ENCODE data around the gene CDK15. TPM values are rescaled to one million over a fixed set of nuclear protein-coding genes. Genes with fewer than 3 reads are reported as not detected.

Gene CDK15
- total and polyA plus RNA-seq, 9 of the 15 experiments (the other 6 are each of a cell fraction or from before 2014, with no cell fraction given): not detected

- H3K4me2 ChIP-seq (ENCODE audit: insufficient read depth, low read length): no peak overlapping the region
- TF ChIP-seq, protein P1, sequence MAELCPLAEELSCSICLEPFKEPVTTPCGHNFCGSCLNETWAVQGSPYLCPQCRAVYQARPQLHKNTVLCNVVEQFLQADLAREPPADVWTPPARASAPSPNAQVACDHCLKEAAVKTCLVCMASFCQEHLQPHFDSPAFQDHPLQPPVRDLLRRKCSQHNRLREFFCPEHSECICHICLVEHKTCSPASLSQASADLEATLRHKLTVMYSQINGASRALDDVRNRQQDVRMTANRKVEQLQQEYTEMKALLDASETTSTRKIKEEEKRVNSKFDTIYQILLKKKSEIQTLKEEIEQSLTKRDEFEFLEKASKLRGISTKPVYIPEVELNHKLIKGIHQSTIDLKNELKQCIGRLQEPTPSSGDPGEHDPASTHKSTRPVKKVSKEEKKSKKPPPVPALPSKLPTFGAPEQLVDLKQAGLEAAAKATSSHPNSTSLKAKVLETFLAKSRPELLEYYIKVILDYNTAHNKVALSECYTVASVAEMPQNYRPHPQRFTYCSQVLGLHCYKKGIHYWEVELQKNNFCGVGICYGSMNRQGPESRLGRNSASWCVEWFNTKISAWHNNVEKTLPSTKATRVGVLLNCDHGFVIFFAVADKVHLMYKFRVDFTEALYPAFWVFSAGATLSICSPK (IDR thresholded peaks at IDR 0.05; ENCODE audit: borderline replicate concordance): no peak
- no peak for TF ChIP-seq XRCC3 (IDR thresholded peaks at IDR 0.05)
- TF ChIP-seq ZNF253 (CRISPR knock-in tag; conservative IDR thresholded peaks at IDR 0.05): no peak
- TF ChIP-seq, protein P2, sequence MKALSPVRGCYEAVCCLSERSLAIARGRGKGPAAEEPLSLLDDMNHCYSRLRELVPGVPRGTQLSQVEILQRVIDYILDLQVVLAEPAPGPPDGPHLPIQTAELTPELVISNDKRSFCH (CRISPR knock-in tag; IDR thresholded peaks at IDR 0.05): no peak
- TF ChIP-seq, protein P2 (tag; IDR thresholded peaks at IDR 0.05): no peak
- TF ChIP-seq, protein P3, sequence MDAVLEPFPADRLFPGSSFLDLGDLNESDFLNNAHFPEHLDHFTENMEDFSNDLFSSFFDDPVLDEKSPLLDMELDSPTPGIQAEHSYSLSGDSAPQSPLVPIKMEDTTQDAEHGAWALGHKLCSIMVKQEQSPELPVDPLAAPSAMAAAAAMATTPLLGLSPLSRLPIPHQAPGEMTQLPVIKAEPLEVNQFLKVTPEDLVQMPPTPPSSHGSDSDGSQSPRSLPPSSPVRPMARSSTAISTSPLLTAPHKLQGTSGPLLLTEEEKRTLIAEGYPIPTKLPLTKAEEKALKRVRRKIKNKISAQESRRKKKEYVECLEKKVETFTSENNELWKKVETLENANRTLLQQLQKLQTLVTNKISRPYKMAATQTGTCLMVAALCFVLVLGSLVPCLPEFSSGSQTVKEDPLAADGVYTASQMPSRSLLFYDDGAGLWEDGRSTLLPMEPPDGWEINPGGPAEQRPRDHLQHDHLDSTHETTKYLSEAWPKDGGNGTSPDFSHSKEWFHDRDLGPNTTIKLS (IDR thresholded peaks at IDR 0.05; ENCODE audit: borderline replicate concordance, low read depth): no peak
- TF ChIP-seq, protein P4, sequence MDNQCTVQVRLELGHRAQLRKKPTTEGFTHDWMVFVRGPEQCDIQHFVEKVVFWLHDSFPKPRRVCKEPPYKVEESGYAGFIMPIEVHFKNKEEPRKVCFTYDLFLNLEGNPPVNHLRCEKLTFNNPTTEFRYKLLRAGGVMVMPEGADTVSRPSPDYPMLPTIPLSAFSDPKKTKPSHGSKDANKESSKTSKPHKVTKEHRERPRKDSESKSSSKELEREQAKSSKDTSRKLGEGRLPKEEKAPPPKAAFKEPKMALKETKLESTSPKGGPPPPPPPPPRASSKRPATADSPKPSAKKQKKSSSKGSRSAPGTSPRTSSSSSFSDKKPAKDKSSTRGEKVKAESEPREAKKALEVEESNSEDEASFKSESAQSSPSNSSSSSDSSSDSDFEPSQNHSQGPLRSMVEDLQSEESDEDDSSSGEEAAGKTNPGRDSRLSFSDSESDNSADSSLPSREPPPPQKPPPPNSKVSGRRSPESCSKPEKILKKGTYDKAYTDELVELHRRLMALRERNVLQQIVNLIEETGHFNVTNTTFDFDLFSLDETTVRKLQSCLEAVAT (IDR thresholded peaks at IDR 0.05): no peak
- no peak for TF ChIP-seq PATZ1 (CRISPR knock-in tag; IDR thresholded peaks at IDR 0.05; ENCODE audit: borderline replicate concordance)
- TF ChIP-seq KLF10 (CRISPR knock-in tag; IDR thresholded peaks at IDR 0.05): no peak
- no peak for TF ChIP-seq ZNF134 (CRISPR knock-in tag; conservative IDR thresholded peaks at IDR 0.05)
- no peak for TF ChIP-seq HMG20A (CRISPR knock-in tag; conservative IDR thresholded peaks at IDR 0.05)
- no peak for TF ChIP-seq TSC22D4 (tag; IDR thresholded peaks at IDR 0.05)
- TF ChIP-seq SMAD3 (CRISPR knock-in tag; conservative IDR thresholded peaks at IDR 0.05): no peak
- TF ChIP-seq ZNF583 (CRISPR knock-in tag; IDR thresholded peaks at IDR 0.05): no peak
- no peak for TF ChIP-seq TCF15 (CRISPR knock-in tag; IDR thresholded peaks at IDR 0.05)
- no peaks in the 10 kb centered on the region for H3K9me1 ChIP-seq (ENCODE audit: control insufficient read depth, insufficient read depth, low read length)
- H3K4me3 ChIP-seq: no peak overlapping the region
- intact Hi-C loops (cut with micrococcal nuclease) (no loop called here), in situ Hi-C loops (cut with MboI) (no loop called here)
- H3K4me1 ChIP-seq (replicated peaks in 1 of 2; ENCODE audit: control insufficient read depth in 2 of 2, insufficient read depth in 2 of 2, low read length in 2 of 2): no peaks in the 10 kb centered on the region; a peak in 1 of 5 replicates
- FAIRE-seq: no peak
- H3K27me3 ChIP-seq (ENCODE audit: control insufficient read depth in 2 of 2, insufficient read depth in 2 of 2, low read length in 2 of 2): peaks cover 0 to 15% of the 10 kb centered on the region in 2 experiments; a peak in 4 of 5 replicates
- H3K27ac ChIP-seq (ENCODE audit: extremely low read depth, low read depth, low read length): no peak overlapping the region
- H4K20me1 ChIP-seq (replicated peaks; ENCODE audit: control insufficient read depth, insufficient read depth, low read length): no peaks in the 10 kb centered on the region; the same call in 1 of the 2 replicates
- no peaks in the 10 kb centered on the region for H3K9me3 ChIP-seq (replicated peaks; ENCODE audit: control insufficient read depth, insufficient read depth, low read depth, low read length)
- H2AFZ ChIP-seq (ENCODE audit: low read depth, low read length): no peak overlapping the region
- ChIA-PET POLR2A (no interaction called here), CTCF (ENCODE audit: low intra/inter-chr PET ratio) (no interaction called here)
- DNase-seq (ENCODE audit: extremely low read depth in 1 of 4, low spot score in 3 of 4): no peak
- BruUV-seq (replicated peaks): no TSS peak
- 18% methylated on average over 5 of the region's 5 CpGs for WGBS (ENCODE audit: insufficient coverage, low coverage, missing lambda C conversion rate)
- ATAC-seq: no peak
- H3K9ac ChIP-seq (ENCODE audit: insufficient read depth in 1 of 2, low read depth in 2 of 2, low read length in 2 of 2): no peak overlapping the region
- H3K36me3 ChIP-seq (ENCODE audit: control insufficient read depth, insufficient read depth, low read length): no peaks in the 10 kb centered on the region
- H3K79me2 ChIP-seq (ENCODE audit: control insufficient read depth, insufficient read depth, low read length): no peaks in the 10 kb centered on the region
These were observed 86.2 kb downstream of the CDK15 start for GRCh38 chr2:201892516-201892915.

Measured in K562 (cell line).